Activated T-cell treated with anti-CD3 and anti-CD28 coated beads, Interleukin-2, amount 50 U/mL, for 4 hours (primary cell): ENCODE measurements around the gene ZNF892. TPM values are rescaled to one million over a fixed set of nuclear protein-coding genes. Genes with fewer than 3 reads are reported as not detected.

Experiments used
- ATAC-seq, 2 donors: fragments of 200-7000 bp; cut with Tn5 transposase; one replicate each; pipeline ENCODE4 v1.10.0; 2021
- DNase-seq: peaks from one replicate; pipeline ENCODE4 v3.0.0-alpha.2; 2020
- H3K27me3 Mint-ChIP-seq: one replicate; pipeline ENCODE4 v1.8.0; 2021; ENCODE audit warnings: low read depth, mixed read lengths
- H3K36me3 Mint-ChIP-seq: one replicate; pipeline ENCODE4 v1.8.0; 2022; ENCODE audit warnings: mixed read lengths; ENCODE audit not compliant: insufficient read depth
- H3K4me1 Mint-ChIP-seq: one replicate; pipeline ENCODE4 v1.8.0; 2021; ENCODE audit warnings: low read depth, mixed read lengths
- H3K4me3 Mint-ChIP-seq: one replicate; pipeline ENCODE4 v1.8.0; 2021; ENCODE audit warnings: mild to moderate bottlenecking, moderate library complexity, mixed read lengths
- H3K9me3 Mint-ChIP-seq: one replicate; pipeline ENCODE4 v1.8.0; 2021; ENCODE audit warnings: mixed read lengths
- total RNA-seq, 3 donors: library from RNA; stranded (reverse); gene quantifications; one replicate each; pipeline ENCODE4 v1.2.1, GENCODE V29; 2021

ZNF892 gene
- 1 to 10 TPM; 2.6 to 3.2 (median 2.9) TPM for total RNA-seq

- peaks cover 26% of the 10 kb centered on the region for H3K9me3 Mint-ChIP-seq
- H3K4me1 Mint-ChIP-seq = peaks cover 21% of the 10 kb centered on the region
- no peaks in the 10 kb centered on the region for H3K27me3 Mint-ChIP-seq
Observed at GRCh38 chr2:95207111-95207961, at the start of gene ZNF892. ZNF892 (plus strand) TSS chr2:95207521; CDS start chr2:95207816, 295 bp downstream.

DNA sequence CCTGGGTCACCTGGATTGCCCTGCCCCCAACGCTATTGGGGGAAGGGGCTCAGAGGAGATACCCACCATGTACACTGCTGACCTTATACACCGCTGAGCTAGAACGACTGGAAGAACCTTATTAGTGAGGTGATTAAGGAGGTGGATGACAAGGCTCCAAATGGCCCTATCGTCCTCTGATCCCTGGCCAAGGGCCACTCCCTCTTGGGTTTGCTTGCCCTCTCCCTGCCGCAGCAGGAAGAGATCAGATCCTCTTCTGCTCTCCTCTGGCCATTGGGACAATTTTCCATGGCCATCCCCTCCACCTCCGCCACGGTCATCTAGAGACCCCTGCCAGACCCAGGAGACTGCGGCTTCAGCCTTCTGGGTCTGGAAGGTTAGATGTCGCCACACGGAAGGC, 48.9 kb upstream of the ZNF892 start:
- peaks cover 9% of the 10 kb centered on the region for H3K4me1 Mint-ChIP-seq
- H3K36me3 Mint-ChIP-seq = peaks cover 31% of the 10 kb centered on the region
- H3K27me3 Mint-ChIP-seq = no peaks in the 10 kb centered on the region
- ATAC-seq = no peak
- peaks cover 28% of the 10 kb centered on the region for H3K9me3 Mint-ChIP-seq
- H3K4me3 Mint-ChIP-seq = peak overlapping the region; percentile 78
- no peak for DNase-seq

More at GRCh38 chr2:95207111-95207961, at the start of gene ZNF892:
- DNase-seq (peak; percentile 72), ATAC-seq (peak; percentile 99)
- H3K4me3 Mint-ChIP-seq = peak within 1 kb of the TSS; percentile 88
- H3K36me3 Mint-ChIP-seq = peaks cover 27% of the 10 kb centered on the region

DNA sequence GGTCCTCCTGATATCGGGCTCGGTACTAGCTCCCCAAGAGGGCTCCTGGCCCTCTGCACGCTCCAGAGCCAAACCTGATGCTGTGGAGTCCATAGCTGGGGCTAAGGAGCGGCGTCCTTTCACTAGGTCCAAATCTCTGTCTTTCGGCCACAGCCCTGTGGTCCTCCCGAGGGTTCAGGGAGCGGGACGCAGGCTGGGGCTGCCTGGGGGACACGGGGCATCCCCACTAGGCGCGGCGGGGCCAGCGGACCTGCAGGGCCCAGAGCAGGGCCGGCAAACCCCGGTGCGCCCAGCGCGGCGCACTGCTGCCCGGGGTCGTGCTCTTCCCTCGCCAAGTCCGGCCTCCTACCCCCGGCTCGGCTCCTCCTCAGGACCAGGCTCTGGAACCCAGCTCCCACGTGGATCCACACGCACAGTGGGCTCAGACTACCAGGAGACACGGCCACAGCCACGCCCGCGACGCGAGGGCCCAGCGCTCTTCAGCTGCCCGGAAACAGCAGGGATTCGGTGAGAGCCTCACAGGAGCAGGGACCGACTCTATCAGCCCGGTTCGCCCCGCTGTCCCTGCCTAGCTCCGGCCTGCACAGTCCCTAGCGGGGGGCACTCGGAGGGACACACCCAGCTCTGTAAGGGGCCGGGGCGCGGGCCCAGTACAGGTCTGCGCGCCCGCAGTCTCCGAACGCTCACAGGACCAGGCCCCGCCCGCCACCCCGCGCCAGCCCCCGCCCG, 48.3 kb upstream of the ZNF892 start:
- H3K9me3 Mint-ChIP-seq = peaks cover 25% of the 10 kb centered on the region
- peaks cover 10% of the 10 kb centered on the region for H3K4me1 Mint-ChIP-seq
- peak; percentile 19 for DNase-seq
- peaks cover 27% of the 10 kb centered on the region for H3K36me3 Mint-ChIP-seq
- H3K4me3 Mint-ChIP-seq = peak overlapping the region; percentile 78
- no peaks in the 10 kb centered on the region for H3K27me3 Mint-ChIP-seq
- ATAC-seq = peak; percentile 76 to 77

DNA sequence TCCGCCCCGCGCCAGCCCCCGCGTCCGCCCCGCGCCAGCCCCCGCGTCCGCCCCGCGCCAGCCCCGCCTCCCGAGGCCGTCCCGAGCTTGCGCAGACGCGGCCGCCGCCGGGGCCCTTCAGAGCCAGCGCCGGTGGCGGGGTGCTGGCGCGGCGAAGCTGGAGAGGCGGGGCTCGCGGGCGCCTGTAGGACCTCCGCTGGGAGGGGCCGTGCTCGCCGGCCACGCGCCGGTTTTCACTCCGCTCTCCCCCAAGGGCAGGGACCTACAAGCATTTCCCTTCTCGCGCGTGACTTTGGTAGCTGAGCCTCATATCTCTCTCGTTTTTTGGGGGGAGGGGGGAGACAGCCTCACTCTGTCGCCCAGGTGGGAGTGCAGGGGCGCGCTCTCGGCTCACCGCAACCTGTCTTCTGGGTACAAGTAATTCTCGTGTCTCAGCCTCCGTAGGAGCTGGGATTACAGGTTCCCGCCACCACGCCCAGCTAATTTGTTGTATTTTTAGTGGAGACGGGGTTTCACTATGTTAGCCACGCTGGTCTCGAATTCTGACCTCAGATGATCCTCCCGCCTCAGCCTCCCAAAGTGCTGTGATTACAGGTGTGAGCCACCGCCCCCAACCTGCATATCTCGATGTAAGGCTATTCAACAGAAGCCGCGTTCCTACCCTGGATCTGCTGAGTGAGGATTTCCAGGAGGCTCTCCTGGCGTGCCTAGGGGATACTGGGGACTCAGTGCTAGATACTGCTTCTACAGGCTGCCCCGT, 47.5 kb upstream of the ZNF892 start, which contains the start of gene ZNF514:
TSS of gene ZNF514 (minus strand) at position 159 of the 760 bp plus-strand sequence. CDS start 6,595 bp downstream, outside the sequence.
- Mint-ChIP-seq H3K9me3 (peaks cover 17% of the 10 kb centered on the region), H3K4me1 (peaks cover 16% of the 10 kb centered on the region), H3K4me3 (peak within 1 kb of the TSS; percentile 86), H3K36me3 (peaks cover 19% of the 10 kb centered on the region), H3K27me3 (no peaks in the 10 kb centered on the region)
- DNase-seq = peak; percentile 68
- ATAC-seq = peak; percentile 93 to 95

DNA sequence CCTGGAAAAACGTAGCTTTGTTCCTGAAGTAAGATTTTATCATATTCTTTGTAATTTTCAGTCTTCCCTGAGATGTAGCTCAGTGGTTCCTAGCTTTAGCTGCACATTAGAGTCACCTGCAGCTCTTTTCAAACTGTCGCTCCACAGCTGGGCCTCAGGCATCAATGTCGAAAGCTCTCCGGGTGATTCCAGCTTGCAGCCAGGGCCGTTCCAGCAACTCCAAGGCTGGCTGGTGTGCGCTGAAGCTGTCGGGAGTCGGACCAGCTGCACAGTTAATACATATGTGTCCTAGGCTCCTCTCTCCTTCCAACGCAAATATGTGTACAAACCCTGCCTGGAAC, 42.3 kb upstream of the ZNF892 start:
- Mint-ChIP-seq H3K9me3 (no peaks in the 10 kb centered on the region), H3K27me3 (no peaks in the 10 kb centered on the region), H3K4me1 (peaks cover 34% of the 10 kb centered on the region), H3K36me3 (no peaks in the 10 kb centered on the region), H3K4me3 (peak overlapping the region; percentile 99)
- ATAC-seq = peak; percentile 9 to 18
- no peak for DNase-seq

DNA sequence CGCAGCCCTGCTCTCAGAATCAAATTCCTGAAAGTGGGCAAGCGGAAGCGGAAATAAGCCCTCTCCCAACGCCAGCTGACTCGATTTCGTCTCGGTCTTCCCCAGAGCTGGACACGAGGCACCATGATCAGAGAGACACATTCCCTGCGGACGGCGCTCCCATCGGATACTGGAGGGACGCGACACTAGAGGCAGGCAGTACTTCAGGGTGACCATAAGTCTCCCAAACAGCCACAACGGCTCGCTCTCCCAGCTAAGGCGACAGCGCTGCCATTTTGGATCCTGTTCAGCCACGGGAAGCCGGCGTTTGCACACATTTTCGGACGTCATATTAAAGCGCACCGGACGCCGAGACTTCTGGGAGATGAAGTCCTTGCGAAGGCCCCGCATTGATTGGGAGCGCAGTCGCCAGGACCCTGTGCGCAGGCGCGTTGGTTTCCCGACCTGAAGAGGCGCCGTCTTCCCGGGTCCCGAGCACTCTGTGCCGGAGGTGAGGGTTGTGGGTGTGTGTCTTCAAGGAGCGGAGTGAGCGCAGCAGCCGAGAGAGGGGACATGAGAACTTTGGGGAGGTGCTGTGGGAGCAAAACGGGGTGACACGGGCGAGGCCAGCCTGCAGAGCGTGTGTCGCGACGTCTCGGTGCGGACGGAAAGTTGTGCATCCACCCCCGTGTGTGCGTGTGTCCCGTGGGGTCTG, 41.8 kb upstream of the ZNF892 start, which contains the start of gene ZNF2:
TSS of gene ZNF2 (plus strand) at position 439 of the 694 bp plus-strand sequence. CDS start 10,418 bp downstream, outside the sequence.
- Mint-ChIP-seq H3K9me3 (no peaks in the 10 kb centered on the region), H3K36me3 (no peaks in the 10 kb centered on the region), H3K4me1 (peaks cover 30% of the 10 kb centered on the region), H3K27me3 (no peaks in the 10 kb centered on the region), H3K4me3 (peak within 1 kb of the TSS; percentile 99)
- ATAC-seq = peak; percentile 95 to 96
- DNase-seq = peak; percentile 96

- ATAC-seq (peak; percentile 5 to 9), DNase-seq (no peak)
- Mint-ChIP-seq H3K27me3 (no peaks in the 10 kb centered on the region), H3K36me3 (peaks cover 2% of the 10 kb centered on the region), H3K4me3 (peak overlapping the region; percentile 99), H3K9me3 (no peaks in the 10 kb centered on the region), H3K4me1 (peaks cover 30% of the 10 kb centered on the region)
Observed at GRCh38 chr2:95166065-95166763, 41.1 kb upstream of the ZNF892 start.

- peaks cover 13% of the 10 kb centered on the region for H3K36me3 Mint-ChIP-seq
- DNase-seq = no peak
- peaks cover 4% of the 10 kb centered on the region for H3K4me1 Mint-ChIP-seq
- H3K9me3 Mint-ChIP-seq = no peaks in the 10 kb centered on the region
- H3K27me3 Mint-ChIP-seq = no peaks in the 10 kb centered on the region
- no peak overlapping the region for H3K4me3 Mint-ChIP-seq
- no peak for ATAC-seq
Observed at GRCh38 chr2:95171902-95172301, 35.4 kb upstream of the ZNF892 start.

GRCh38 chr2:95174031-95174542, 33.2 kb upstream of the ZNF892 start:
- DNase-seq (no peak), ATAC-seq (no peak)
- no peak overlapping the region for H3K4me3 Mint-ChIP-seq
- H3K27me3 Mint-ChIP-seq = no peaks in the 10 kb centered on the region
- H3K4me1 Mint-ChIP-seq = peaks cover 2% of the 10 kb centered on the region
- H3K9me3 Mint-ChIP-seq = peaks cover 5% of the 10 kb centered on the region
- peaks cover 29% of the 10 kb centered on the region for H3K36me3 Mint-ChIP-seq

DNA sequence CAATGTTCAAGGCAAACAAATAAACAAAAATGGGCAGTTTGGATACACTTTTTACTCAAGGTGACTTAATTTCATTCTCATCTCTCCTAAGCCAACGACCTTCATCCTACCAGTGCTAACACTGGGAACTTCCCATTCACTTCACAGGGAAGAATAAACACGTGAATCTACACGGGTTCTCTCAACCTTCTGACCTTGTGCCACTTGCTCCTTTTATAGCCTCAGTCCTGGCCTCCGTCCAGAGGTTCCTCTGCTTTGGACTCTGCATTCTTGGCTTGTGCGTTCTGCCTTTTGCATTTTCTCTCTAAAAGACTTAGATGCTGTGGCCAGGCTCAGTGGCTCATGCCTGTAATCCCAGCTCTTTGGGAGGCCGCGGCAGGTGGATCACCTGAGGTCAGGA, 27.9 kb upstream of the ZNF892 start:
- peaks cover 2% of the 10 kb centered on the region for H3K4me1 Mint-ChIP-seq
- peaks cover 73% of the 10 kb centered on the region for H3K36me3 Mint-ChIP-seq
- H3K27me3 Mint-ChIP-seq = no peaks in the 10 kb centered on the region
- DNase-seq (no peak), ATAC-seq (no peak)
- no peak overlapping the region for H3K4me3 Mint-ChIP-seq
- H3K9me3 Mint-ChIP-seq = peaks cover 38% of the 10 kb centered on the region

GRCh38 chr2:95181774-95182173, 25.5 kb upstream of the ZNF892 start:
- H3K4me3 Mint-ChIP-seq = no peak overlapping the region
- peaks cover 63% of the 10 kb centered on the region for H3K36me3 Mint-ChIP-seq
- no peaks in the 10 kb centered on the region for H3K27me3 Mint-ChIP-seq
- DNase-seq (no peak), ATAC-seq (no peak)
- H3K9me3 Mint-ChIP-seq = peaks cover 47% of the 10 kb centered on the region
- H3K4me1 Mint-ChIP-seq = no peaks in the 10 kb centered on the region

DNA sequence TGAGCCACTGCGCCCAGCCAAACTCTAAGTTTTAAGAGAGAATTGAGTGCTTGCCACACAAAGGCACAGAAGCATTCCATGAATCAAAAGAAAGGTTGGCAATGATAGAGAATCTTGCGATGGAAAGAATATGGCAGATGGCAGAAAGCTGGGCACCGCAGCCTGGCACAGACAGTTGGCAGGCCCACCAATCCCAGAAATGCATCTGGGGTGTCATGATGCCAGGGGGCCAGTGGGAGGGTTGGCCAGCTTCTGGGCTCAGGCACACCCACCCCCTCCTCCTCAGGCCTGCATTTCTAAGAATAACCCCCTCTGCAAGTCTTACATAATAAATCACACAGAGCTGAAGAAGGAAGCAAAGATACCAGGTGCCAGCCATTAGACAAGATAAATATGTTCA, 22.1 kb upstream of the ZNF892 start:
- Mint-ChIP-seq H3K4me1 (no peaks in the 10 kb centered on the region), H3K27me3 (peaks cover 5% of the 10 kb centered on the region), H3K4me3 (no peak overlapping the region), H3K36me3 (peaks cover 37% of the 10 kb centered on the region), H3K9me3 (peaks cover 37% of the 10 kb centered on the region)
- ATAC-seq = no peak
- DNase-seq = no peak

DNA sequence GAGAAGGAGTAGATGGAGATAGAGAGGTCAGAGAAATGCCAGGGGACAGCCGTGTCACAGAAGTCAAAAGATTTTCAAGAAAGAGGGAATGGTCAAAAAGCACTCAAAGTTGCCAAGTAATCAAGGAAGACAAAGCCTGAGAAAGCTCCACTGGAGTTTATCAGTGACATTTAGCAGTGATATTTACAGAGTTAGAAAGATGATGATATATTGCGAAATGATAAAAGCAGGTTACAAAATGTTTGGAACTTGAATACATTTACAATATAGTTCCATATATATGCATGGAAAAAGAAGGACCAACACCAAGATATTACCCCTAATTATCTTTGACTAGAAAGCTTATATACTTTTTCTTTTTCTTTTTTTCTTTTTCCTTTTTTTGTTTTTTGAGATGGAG, 21.3 kb upstream of the ZNF892 start:
- Mint-ChIP-seq H3K27me3 (peaks cover 6% of the 10 kb centered on the region), H3K9me3 (peaks cover 33% of the 10 kb centered on the region), H3K4me1 (no peaks in the 10 kb centered on the region), H3K36me3 (peaks cover 30% of the 10 kb centered on the region), H3K4me3 (no peak overlapping the region)
- ATAC-seq (no peak), DNase-seq (no peak)
